ENCODE data around the gene AFAP1.

Gene AFAP1

DNA sequence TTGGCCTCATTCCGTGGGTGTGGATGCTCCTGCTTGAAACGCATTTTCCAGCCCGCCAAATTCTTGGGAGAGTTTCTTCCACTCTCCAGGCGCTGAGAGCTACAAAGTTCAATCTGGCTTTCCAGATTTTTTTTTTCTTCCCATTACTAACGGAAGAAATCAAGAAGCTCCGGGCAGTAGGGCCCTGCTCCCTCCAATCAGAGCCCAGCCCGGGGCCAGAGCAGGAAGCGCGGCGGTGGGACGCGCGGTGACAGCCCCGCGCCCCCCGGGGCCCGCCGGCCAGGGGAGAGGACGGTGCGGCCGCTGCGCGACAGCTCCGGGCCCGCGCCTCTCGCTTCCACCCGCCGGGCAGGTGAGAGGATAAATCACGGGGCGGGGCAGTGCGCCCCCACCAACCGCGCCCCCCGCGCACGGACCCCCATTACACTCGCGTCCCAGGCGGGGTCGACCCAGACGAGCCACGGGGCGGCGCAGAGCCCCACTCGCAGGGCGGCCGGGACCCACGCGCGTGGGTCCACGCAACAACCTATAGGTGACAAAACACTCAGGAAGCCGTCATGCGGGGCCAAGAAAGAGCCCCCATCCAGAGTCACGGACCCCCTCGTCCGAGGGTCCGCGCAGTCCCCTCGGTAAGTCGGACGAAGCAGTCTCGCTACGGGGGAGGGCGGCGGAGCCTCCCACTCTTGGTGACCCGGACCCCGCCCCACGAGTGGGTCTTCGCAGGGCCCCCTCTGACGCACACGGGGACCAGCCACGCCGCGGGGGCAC, 868 bp downstream of the AFAP1 start:
- DNase-seq (ENCODE audit: low read depth) = peak; percentile 50
- TF ChIP-seq, protein P1, sequence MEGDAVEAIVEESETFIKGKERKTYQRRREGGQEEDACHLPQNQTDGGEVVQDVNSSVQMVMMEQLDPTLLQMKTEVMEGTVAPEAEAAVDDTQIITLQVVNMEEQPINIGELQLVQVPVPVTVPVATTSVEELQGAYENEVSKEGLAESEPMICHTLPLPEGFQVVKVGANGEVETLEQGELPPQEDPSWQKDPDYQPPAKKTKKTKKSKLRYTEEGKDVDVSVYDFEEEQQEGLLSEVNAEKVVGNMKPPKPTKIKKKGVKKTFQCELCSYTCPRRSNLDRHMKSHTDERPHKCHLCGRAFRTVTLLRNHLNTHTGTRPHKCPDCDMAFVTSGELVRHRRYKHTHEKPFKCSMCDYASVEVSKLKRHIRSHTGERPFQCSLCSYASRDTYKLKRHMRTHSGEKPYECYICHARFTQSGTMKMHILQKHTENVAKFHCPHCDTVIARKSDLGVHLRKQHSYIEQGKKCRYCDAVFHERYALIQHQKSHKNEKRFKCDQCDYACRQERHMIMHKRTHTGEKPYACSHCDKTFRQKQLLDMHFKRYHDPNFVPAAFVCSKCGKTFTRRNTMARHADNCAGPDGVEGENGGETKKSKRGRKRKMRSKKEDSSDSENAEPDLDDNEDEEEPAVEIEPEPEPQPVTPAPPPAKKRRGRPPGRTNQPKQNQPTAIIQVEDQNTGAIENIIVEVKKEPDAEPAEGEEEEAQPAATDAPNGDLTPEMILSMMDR (IDR thresholded peaks at IDR 0.05; ENCODE audit: low read length, missing control alignments) = no peak
- H3K4me3 ChIP-seq (replicated peaks; ENCODE audit: low read depth, low read length) = peak overlapping the region; percentile 75

- H3K4me3 ChIP-seq (replicated peaks; ENCODE audit: low read depth, low read length) = peak overlapping the region; percentile 75
- DNase-seq (ENCODE audit: low read depth) = no peak
- TF ChIP-seq, protein P1 (IDR thresholded peaks at IDR 0.05; ENCODE audit: low read length, missing control alignments) = no peak
Observed at GRCh38 chr4:7938266-7938608, 1.4 kb downstream of the AFAP1 start.

- H3K4me3 ChIP-seq (replicated peaks; ENCODE audit: low read depth, low read length) = peak overlapping the region; percentile 75
- DNase-seq (ENCODE audit: low read depth) = no peak
- TF ChIP-seq, protein P1 (IDR thresholded peaks at IDR 0.05; ENCODE audit: low read length, missing control alignments) = no peak
Observed at GRCh38 chr4:7937006-7937405, 2.7 kb downstream of the AFAP1 start.

GRCh38 chr4:7933651-7934510, 5.8 kb downstream of the AFAP1 start:
- TF ChIP-seq, protein P1 (IDR thresholded peaks at IDR 0.05; ENCODE audit: low read length, missing control alignments) = no peak
- DNase-seq (ENCODE audit: low read depth) = no peak
- H3K4me3 ChIP-seq (replicated peaks; ENCODE audit: low read depth, low read length) = no peak overlapping the region

- TF ChIP-seq, protein P1 (IDR thresholded peaks at IDR 0.05; ENCODE audit: low read length, missing control alignments) = no peak
- H3K4me3 ChIP-seq (replicated peaks; ENCODE audit: low read depth, low read length) = no peak overlapping the region
- DNase-seq (ENCODE audit: low read depth) = no peak
Observed at GRCh38 chr4:7932287-7932686, 7.4 kb downstream of the AFAP1 start.

- TF ChIP-seq, protein P1 (IDR thresholded peaks at IDR 0.05; ENCODE audit: low read length, missing control alignments) = peak; percentile 22
- H3K4me3 ChIP-seq (replicated peaks; ENCODE audit: low read depth, low read length) = no peak overlapping the region
- DNase-seq (ENCODE audit: low read depth) = no peak
Observed at GRCh38 chr4:7929118-7929951, 10.3 kb downstream of the AFAP1 start.

Data from fibroblast of pulmonary artery (primary cell).